GM19463 (cell line): ENCODE results near the gene C1orf74.

Experiments used
- ATAC-seq: cut with Tn5 transposase; IDR thresholded peaks from one replicate; pipeline ENCODE4 v1.9.1; 2021; ENCODE audit warnings: mild to moderate bottlenecking, moderate library complexity; ENCODE audit not compliant: unreplicated experiment

C1orf74 gene

DNA sequence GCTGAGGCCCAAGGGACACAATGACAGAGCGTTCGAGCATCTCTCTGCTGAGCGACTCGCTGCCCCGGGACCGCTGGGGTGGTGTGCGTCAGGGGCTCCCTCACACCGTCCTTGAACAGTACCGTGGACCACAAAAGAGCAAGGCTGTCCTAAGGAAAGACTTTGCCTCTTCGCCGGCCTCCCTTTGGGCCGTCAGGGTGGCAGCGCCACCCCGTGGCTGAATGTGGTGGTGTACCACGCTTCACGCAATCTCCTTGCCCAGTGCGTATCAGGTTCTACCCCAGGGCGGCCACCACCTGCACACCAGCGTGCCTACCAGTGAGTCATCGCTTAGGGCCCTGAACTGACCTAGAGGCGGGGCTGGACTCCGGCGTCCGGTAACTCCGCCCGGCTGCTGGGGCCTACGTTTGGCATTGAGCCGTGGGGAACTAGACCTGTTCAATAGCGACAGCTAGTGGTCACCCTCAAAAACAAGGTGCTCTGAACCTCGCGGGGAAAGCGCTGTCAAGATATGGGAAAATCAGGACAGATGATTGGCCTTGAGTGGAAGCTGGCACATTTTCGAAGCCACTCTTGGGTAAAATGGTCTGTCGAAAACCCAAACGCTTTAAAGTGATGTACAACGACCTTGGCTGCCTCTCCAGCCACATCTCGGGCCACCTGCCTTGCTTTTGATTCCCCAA is 36.6 kb downstream of the C1orf74 start:
- peak; percentile 70 for ATAC-seq

DNA sequence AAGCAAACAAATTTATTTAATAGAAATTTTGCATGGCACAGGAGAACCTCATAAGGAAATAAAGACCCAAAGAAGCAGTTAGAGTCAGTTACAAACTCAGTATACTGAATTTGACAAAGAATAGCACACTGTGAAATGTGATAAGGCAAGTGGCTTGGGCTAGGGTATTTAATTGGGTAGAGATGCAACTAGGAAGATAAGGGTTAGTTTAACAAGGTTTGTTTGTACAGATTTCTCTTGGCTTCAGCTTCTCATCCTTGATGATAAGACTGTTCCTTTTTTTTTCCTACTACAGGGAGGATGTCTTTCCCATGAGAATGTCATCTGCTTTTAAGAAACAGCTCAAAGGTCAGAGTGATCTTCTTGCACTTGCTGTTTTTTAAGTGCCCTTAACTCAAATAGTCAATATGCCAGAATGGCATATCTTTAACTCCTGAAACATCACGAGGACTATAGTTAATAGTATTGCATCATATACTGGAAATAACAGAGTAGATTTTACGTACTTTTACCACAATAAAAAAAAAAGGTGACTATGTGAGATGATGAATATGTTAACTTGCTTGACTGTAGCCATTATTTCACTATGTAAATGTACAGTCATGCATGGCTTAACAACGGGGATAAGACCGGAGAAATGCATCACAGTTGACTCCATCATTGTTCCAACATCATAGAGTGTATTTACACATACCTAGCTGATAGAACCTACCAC is 37.8 kb downstream of the C1orf74 start:
- ATAC-seq = no peak

DNA sequence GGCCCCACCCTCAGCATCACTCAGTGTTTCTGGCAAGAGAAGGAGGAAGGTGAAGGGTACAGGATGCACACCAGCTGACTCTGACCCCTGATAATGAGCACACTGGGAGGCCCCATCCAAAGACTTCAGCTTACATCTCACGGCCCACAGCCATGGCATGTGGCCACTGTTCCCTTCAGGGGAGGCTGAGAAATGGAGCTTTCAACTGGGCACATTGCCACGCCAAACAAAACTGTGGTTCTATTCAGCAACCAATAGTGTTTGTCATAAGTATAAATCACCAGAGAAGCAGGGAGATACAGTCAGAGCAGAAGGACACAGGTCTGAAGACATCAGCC is 41.2 kb downstream of the C1orf74 start:
- ATAC-seq = no peak

DNA sequence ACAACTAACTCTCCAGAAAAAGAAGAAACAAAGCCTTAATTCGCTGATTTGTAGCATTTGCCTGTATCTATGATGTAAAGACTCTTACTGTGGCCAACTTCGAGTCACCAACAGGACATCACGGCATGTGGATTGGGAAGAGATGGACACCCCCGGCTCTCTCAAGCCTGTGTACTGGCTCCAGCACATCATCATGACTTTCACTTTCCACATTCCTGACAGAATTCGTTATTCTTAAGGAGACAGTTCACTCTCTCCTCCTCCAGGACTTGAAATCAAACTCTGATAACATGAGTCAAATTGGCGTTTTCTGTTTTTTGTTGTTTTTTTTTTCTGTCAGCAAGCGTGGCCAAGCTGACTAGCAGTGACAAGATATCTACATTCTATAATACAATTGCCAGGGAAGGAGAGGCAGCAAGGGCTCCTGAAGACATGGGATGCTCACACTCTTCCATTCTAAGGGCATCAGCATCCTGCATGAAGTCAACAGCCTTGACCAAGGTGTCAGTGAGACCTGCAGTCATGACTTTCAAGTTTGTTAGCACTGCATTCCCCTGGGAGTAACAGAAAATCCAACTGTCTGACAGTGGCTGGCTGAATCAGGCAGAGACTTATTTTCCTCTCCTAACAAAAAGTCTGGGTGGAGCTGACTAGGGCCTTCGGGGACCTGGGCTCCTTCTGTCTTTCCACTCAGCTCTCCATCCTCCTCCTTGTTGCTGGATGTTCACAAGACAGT is 41.8 kb downstream of the C1orf74 start:
- ATAC-seq = no peak

DNA sequence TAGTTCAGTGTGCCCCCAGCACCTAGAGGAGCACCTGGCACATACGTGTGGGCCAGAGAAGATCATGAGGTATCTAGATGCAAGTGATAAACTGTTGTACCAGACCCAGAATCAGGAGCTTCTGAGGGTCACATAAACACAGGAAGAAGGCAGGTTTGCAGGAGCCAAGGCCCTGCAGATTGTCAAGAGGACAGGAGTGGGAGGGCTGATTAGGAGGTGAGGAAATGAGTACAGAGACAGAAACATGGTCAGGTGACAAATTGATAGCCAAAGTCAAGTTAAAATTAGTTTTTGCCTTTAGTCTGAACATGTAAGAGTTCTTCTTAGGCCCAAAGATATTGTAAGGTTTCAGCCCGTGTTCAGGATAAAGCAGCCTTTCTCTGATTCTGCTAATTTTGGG is 42.5 kb downstream of the C1orf74 start:
- no peak for ATAC-seq

DNA sequence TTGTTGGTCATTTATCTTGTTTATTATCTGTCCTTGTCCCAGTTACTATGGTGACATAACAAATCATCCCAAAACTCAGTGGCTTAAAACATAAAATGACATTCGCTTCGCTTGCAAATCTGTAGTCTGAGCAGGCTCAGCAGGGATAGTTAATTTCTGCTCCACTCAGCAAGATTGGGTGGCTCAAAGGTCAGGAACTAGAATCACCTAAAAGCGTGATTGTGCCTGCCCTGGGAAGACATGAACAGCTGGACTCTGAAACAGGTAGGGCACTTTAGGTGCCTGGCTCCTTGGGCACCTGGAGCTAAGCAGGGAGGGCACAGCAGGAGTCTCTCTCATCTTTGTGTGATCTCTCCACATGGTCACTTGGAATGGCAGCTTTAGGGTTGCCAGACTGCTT is 43.2 kb downstream of the C1orf74 start:
- ATAC-seq = no peak

DNA sequence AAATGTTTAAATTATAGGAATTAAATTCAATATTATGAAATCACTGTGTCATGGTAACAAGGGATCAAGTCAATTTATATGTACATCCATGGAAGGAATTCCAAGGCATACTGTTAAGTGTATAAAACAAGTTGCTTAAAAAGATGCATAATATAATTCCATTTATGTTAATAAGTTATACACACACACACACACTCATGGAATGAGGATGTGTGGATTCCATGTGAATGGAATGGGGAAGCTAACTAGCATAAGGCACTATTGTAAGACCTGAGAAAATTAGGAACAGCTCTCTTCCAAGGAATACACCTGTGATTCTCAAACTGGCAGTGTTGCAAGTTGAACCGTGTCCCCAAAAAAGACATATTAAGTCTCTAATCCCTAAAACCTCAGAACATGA is 46.1 kb downstream of the C1orf74 start:
- ATAC-seq = no peak

DNA sequence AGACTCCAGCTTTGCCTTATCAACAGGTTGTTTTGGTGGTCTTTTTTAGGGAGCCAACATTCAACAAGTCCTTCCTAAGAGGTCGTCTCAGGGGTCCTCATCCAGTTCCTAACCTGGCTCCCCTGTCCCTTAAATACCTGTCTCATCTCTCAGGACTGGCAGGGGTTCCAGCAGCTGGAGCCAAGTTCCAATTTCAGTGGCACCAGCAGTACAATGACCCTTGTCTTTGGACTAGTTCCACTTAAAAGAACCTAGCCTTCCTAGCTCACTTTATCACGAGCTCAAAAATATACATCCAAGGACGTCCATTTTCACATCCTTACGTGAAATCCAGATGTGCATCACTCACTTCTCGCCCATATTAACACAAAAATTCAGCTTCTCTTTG is 47.2 kb downstream of the C1orf74 start:
- ATAC-seq = no peak

DNA sequence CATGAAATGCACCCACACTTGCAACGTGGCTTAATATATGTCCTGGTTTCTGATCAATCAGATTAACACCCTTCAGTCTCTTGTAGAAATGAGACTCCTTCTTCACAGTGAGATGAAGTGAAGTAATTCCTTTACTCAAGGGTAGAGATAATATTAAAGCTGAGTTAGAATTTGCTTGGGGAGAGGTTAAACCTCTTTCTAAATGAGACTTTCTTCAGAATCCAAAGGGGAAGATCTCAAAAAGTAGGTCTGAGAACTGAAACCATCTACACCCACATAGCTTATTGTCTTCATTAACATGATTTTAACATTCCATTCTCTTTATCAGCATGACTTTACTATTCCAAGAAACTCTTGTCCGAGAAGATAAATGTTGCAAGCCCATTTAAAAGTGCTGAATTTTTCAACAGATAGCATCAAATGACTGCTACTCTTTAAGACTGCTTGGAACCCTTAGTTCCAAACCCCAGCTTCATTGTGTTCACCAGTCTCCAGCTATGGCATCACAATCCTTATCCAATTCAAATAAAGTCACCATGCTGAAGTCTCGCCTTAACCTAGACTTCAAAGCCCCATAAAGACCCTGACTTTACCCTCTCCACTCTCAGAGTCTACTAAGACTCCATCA is 47.8 kb downstream of the C1orf74 start:
- no peak for ATAC-seq

DNA sequence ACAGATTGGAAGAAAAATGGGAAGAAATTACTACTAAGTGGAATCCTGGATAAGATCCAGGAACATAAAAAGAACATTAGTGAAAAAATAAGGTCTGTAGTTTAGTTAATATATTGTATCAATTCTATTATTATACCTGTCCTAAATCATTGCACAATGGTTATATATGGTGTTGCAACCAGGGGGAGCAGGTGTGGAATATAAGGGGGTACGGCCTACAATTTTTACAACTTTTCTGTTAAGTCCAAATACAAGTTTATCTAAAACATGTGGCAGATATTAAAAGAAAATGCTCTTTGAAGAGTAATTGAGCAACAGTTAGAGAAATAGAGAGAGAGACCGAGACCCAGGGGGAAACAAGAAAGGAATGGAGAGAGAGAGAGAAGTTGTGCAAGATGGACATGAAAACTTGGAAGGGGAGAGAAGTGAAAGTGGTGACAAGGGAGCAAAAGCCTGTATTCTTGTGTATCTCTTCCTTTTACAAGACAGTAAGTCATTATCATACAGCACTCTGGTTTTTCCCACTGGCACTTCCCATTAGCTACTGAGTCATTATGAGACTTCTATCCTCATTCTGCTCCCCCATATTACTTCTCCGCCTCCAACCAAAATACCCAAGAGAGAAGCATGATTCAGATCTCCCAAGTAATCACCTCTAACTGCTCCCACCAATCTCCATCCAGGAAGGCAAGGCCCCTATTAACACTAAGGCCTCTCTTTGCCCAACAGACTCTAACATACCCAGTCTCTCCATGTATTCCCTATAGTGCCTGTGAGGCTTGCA is 50.8 kb downstream of the C1orf74 start:
- ATAC-seq = no peak

DNA sequence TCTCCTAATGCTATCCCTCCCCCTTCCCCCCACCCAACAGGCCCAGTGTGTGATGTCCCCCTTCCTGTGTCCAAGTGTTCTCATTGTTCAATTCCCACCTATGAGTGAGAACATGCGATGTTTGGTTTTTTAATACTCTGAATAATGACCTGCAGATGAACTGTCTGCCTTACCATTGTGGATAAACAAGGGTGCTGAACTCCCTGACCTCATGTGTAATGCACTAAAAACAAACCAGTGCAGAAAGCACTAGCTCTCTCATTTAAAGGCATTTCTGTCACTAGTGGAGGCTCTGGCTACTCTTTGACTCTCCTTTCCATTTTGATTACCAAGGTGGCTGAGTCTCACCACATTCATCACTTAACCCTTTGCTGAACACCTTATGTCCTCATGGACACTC is 51.6 kb downstream of the C1orf74 start:
- ATAC-seq = no peak

DNA sequence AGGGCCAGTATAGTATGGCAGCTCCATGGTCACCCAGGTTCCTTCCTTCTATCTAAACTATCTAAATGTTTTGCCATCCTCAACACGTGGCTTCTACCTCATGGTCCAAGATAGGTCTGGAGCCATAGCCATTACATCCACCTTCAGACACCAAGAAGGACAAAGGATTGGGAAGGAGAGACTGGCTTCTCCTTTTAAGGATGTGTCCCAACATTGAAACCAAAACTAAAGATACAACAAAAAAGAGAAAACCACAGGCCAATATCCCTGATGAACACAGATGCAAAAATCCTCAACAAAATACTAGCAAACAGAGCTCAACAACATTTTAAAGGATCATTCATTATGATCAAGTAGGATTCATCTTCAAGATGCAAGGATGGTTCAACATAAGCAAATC is 54.9 kb downstream of the C1orf74 start:
- ATAC-seq = no peak
